GM23248 (cell line): Measurements from ENCODE around the gene APP.

Experiments
- EZH2 ChIP-seq: fragments of 200-600 bp; sonication (generic); IDR thresholded peaks from 2 replicates; pipeline ENCODE4 v1.6.1; 2018; ENCODE audit warnings: antibody characterized with exemption, mild to moderate bottlenecking; ENCODE audit not compliant: insufficient read depth, poor library complexity, severe bottlenecking
- EZH2phosphoT487 ChIP-seq: fragments of 200-600 bp; sonication (generic); IDR thresholded peaks from 2 replicates; pipeline ENCODE4 v1.6.1; 2018; ENCODE audit warnings: antibody characterized with exemption, moderate library complexity, mild to moderate bottlenecking, low read depth; ENCODE audit not compliant: insufficient read depth

- TF ChIP-seq EZH2: no peak
- no peak for TF ChIP-seq EZH2phosphoT487
Observed at GRCh38 chr21:26125433-26126167, 45.0 kb downstream of the APP start.
